HG03097 (cell line): ENCODE measurements around the gene SPDYE16.
"Not testable (repeated sequence)": the region's sequence is repeated elsewhere in the genome, so short reads cannot be mapped to it uniquely, and the experiment has no call there.

Experiments used
- ATAC-seq: cut with Tn5 transposase; IDR thresholded peaks from one replicate; pipeline ENCODE4 v1.9.1; 2021; ENCODE audit not compliant: unreplicated experiment, low FRiP score

SPDYE16 gene

GRCh38 chr7:76505168-76506080, 37.7 kb downstream of the SPDYE16 start:
- no peak for ATAC-seq

GRCh38 chr7:76504351-76505167, 38.5 kb downstream of the SPDYE16 start:
- ATAC-seq: not testable (repeated sequence)

- ATAC-seq: not testable (repeated sequence)
Measured at GRCh38 chr7:76503244-76503643, 39.9 kb downstream of the SPDYE16 start.

DNA sequence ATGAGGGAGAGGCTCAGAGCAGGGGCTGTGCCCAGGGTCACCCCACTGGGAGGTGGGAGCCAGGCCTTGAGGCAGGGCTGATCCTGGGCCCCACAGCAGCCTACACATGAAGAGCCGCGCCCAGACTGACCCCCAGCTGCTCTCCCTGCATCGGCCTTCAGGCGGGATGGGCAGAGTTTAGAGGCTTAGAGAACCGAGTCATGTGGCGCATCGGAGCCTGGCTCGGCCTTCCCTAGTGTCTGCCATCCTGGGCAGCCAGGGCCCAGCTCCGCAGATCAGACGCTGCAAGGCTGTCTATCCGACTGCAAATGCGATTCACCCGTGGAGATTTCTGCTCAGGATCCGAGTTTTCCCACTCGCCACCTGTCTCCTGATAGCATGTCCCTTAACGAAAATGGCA, 40.3 kb downstream of the SPDYE16 start:
- ATAC-seq: not testable (repeated sequence)

GRCh38 chr7:76502224-76502623, 40.9 kb downstream of the SPDYE16 start:
- ATAC-seq: not testable (repeated sequence)

DNA sequence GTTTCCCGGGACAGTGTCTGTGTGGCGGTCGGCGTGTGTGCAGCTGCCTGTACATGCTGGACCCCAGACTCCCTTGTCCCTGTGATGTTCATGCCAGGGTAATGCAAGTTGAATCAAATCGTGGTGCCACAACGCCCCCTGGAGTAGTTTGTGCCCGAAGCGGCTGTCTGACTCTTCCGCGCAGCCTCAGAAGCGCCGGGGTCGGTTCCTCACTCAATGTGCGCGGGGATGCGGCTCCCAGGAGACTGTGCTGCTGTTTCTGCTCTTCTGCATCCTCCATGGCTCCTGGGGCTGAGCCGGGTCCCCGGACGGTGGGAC, 43.2 kb downstream of the SPDYE16 start:
- not testable (repeated sequence) for ATAC-seq

DNA sequence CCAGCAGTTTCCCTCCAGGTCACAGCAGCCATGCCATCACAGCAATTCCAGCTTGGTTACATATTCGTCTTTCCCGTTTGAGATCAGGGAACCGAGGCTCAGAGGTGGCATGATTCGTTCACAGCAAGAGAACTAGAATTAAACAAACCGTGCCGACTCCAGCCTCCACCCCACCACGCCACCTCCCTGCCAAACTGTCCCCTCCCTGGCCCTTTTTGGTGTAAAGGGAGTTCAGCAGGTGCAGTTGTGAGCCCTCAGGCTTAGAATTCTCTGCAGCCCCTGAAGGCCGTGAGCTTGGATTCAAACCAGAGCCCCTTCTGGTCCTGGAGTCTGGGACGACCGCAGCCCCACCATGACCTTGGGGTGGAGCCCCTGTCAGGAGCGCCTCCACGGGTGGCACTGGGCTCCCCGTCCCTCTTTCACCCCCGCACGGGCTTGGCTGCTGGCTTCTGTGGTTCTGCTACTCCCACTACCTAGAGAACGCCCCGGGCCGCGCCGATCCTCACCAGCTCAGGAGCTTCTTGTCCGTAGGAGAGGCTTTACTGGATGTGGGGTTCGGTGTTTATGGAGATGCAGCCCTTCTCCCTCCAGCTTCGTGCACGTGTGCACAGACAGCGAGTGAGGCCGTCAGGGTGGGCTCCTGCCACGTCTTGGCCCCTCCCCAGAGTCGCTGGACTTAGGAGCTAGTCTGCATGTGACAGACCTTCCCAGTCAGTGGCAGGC, 43.7 kb downstream of the SPDYE16 start:
- not testable (repeated sequence) for ATAC-seq

DNA sequence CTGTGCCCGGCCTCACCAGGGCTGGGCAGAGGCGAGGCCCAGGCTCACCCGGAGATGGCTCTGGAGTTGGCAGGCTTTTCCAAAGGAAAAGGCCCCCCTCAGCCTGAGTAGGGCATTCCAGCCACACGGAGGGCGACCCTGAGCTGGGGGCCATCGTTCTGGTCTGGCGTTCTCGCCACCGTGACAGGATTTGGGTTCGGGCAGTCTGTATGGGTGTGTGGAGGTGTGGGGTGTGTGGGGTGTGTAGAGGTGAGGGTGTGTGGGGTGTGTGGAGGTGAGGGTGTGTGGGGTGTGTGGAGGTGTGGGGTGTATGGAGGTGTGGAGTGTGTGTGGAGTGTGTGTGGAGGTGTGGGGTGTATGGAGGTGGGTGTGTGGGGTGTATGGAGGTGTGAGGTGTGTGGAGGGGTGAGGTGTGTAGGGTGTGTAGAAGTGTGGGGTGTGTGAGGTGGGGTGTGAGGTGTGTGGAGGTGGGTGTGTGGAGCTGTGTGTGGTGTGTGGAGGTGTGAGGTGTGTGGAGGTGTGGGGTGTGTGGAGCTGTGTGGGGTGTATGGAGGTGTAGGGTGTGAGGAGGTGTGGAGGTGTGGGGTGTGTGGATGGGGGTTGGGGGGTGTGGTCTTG, 44.4 kb downstream of the SPDYE16 start:
- ATAC-seq: not testable (repeated sequence)

DNA sequence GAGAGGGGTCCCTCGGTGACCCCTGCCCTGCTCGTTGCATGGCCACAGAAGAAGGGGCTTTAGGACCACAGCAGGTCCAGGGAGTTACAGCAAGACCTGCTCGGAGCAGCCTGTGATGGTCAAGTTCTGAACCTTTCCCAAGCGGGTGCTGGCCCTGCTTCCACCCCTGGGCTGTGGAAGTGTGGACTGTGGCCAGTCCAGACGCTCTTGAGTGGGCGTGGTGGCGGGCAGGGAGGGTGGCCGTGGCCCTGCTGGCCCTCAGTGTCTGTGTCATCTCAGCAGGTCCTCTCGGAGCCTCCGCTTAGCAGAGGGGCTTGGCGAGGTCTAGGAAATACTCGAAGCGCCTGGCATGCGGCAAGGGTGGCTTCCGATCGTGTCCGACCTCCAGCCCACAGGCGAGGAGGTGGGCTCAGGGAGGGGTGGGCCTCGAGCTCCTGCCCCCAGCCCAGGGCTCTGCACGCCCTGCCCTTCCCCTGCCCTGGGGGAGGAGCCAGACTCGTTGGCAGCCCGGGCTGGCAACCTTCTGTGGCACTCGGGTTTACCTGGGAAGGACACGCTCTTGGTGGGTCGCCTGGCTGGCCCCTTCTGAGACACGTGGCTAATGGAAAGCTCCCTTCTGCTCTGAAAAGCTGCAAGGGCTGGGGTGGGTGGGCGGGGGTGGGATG, 45.0 kb downstream of the SPDYE16 start:
- ATAC-seq: not testable (repeated sequence)

DNA sequence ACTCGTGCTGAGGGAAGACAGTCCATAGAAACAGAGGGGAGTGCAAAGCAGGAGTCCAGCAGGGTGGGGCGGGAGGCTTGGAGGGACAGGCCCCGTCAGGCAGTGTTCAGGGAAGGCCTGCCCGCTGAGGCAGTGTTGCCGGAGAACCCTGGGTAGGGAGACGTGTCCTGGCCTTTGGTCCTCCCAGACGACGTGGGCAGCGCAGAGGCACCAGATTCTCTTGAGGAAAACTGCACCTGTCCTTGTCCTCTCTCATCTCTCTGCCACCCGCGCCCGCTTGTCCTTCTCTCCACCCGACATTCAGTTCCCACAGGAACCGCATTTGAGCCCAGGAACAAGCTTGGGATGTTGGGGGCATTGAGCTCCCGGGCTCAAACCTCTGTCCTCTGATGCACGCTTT, 47.4 kb downstream of the SPDYE16 start:
- not testable (repeated sequence) for ATAC-seq

GRCh38 chr7:76492139-76492538, 51.0 kb downstream of the SPDYE16 start:
- not testable (repeated sequence) for ATAC-seq

- not testable (repeated sequence) for ATAC-seq
Measured at GRCh38 chr7:76487969-76488368, 55.1 kb downstream of the SPDYE16 start.

DNA sequence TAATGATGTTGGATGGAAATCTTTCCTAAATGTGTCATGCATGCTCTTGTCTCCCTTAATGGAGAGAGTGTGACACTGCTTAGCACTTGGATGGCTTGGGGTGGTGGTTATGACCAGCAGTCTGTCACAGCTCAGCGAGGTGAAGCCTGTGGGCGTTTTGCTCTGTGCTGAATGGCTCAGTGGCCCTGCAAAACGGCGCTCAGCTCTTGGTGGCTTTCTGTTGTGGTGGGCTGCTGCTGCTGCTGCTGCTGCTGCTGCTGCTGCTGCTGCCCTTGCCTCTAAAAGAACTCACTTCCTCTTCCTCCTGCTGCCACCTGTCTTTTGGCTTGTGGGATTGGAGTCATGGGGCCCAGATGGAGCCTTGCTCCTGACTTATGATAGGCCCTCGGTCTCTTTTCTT, 56.5 kb downstream of the SPDYE16 start:
- ATAC-seq: peak; percentile 94

- not testable (repeated sequence) for ATAC-seq
Measured at GRCh38 chr7:76485822-76486610, 57.1 kb downstream of the SPDYE16 start.

GRCh38 chr7:76484456-76484855, 58.6 kb downstream of the SPDYE16 start:
- ATAC-seq: not testable (repeated sequence)

DNA sequence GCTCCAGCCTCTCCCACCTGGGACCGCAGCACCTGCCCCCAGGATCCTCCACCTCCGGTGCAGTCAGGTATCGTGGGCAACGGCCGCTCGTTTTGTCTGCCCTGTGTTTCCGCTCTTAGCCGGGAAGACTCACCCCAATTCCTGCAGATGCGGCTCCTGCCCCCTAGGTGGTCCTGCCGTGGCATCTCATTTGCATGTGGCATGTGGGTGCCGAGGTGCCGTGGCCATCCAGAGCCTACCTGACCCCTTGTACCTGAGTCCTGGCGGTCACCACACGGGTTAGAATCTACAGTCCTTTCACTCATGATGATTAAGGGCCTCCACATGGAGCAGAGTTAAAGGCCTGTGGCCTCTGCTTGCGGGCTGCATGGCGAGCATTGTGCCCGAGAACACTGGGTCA, 60.0 kb downstream of the SPDYE16 start:
- not testable (repeated sequence) for ATAC-seq

- ATAC-seq: not testable (repeated sequence)
Measured at GRCh38 chr7:76482660-76483059, 60.4 kb downstream of the SPDYE16 start.
